GDM1 (cell line): ENCODE data around the gene MX2.

Experiments
- DNase-seq: peaks from one replicate; lab custom pipeline; 2025; lab: John Stamatoyannopoulos, UW

The MX2 gene

GRCh38 chr21:41438425-41439113 is 76.7 kb downstream of the MX2 start:
- DNase-seq: no peak

- DNase-seq: no peak
These were observed 77.4 kb downstream of the MX2 start for GRCh38 chr21:41439248-41439647.

- DNase-seq: no peak
These were observed 79.7 kb downstream of the MX2 start for GRCh38 chr21:41441546-41441945.

- no peak for DNase-seq
These were observed 80.8 kb downstream of the MX2 start for GRCh38 chr21:41442481-41443186.

GRCh38 chr21:41443562-41443961 is 81.7 kb downstream of the MX2 start:
- no peak for DNase-seq

- no peak for DNase-seq
These were observed 83.1 kb downstream of the MX2 start for GRCh38 chr21:41444703-41445464.

- DNase-seq: no peak
These were observed 83.6 kb downstream of the MX2 start for GRCh38 chr21:41445465-41445862.

- DNase-seq: no peak
These were observed 84.8 kb downstream of the MX2 start for GRCh38 chr21:41446586-41446985.

- no peak for DNase-seq
These were observed 85.5 kb downstream of the MX2 start for GRCh38 chr21:41447356-41447755.

GRCh38 chr21:41449613-41450012 is 87.8 kb downstream of the MX2 start:
- DNase-seq: no peak

- no peak for DNase-seq
These were observed 90.2 kb downstream of the MX2 start for GRCh38 chr21:41451753-41452676.

- DNase-seq: no peak
These were observed 91.4 kb downstream of the MX2 start for GRCh38 chr21:41453198-41453597.

- DNase-seq: no peak
These were observed 91.9 kb downstream of the MX2 start for GRCh38 chr21:41453761-41454160.

GRCh38 chr21:41458121-41458520 is 96.3 kb downstream of the MX2 start:
- DNase-seq: no peak

- no peak for DNase-seq
These were observed 96.7 kb downstream of the MX2 start for GRCh38 chr21:41458559-41458958.
